Sigmoid colon (tissue), 4 donors: ENCODE results near the gene MAPKAPK3.

Experiments
- CTCF ChIP-seq, 4 experiments: fragments of 450-650 bp in 3 of 4; fragments of 200-600 bp in 1 of 4; IDR thresholded peaks; one replicate each; pipeline ENCODE4 v1.5.1; 2016 to 2019; ENCODE audit warnings: antibody characterized with exemption in 4 of 4, mild to moderate bottlenecking in 3 of 4, moderate library complexity in 2 of 4
- EP300 ChIP-seq, 4 donors: sonication (generic); formaldehyde crosslinking; IDR thresholded peaks; one replicate each; pipeline ENCODE4 v1.6.1; 2017; ENCODE audit warnings: antibody characterized with exemption in 4 of 4
- POLR2A ChIP-seq, 2 donors: fragments of 450-650 bp; IDR thresholded peaks; one replicate each; pipeline ENCODE4 v1.6.1; 2016; ENCODE audit warnings: antibody characterized with exemption in 2 of 2, mild to moderate bottlenecking in 2 of 2, moderate library complexity in 2 of 2
- POLR2AphosphoS5 ChIP-seq, 4 donors: sonication (generic); formaldehyde crosslinking; IDR thresholded peaks; one replicate each; pipeline ENCODE4 v1.6.1; 2017; ENCODE audit warnings: antibody characterized with exemption in 4 of 4

GRCh38 chr3:50696276-50696675, 79.3 kb downstream of the MAPKAPK3 start:
- TF ChIP-seq EP300 (IDR thresholded peaks at IDR 0.05): no peak
- no peak for TF ChIP-seq POLR2A (IDR thresholded peaks at IDR 0.05)
- no peak for TF ChIP-seq POLR2AphosphoS5 (IDR thresholded peaks at IDR 0.05)
- no peak for TF ChIP-seq CTCF (IDR thresholded peaks at IDR 0.05)
